Endothelial cell of umbilical vein (primary cell): ENCODE results near the gene ADORA2A.

Source experiments
- CTCF ChIP-seq, 2 donors: IDR thresholded peaks; 1 replicate in 1 of 2; 2 replicates in 1 of 2; pipeline ENCODE4 v1.5.1; 2011; ENCODE audit warnings: low read length in 2 of 2, mild to moderate bottlenecking in 2 of 2, moderate library complexity in 2 of 2, control low read depth in 1 of 2, inconsistent platforms in 1 of 2, low read depth in 1 of 2; ENCODE audit not compliant: insufficient read depth in 1 of 2; ENCODE audit errors: extremely low read depth in 1 of 2
- EZH2 ChIP-seq: IDR thresholded peaks from 2 replicates; pipeline ENCODE4 v1.6.1; 2012; ENCODE audit warnings: borderline replicate concordance, low read depth, mild to moderate bottlenecking, moderate library complexity, low read length, inconsistent platforms; ENCODE audit not compliant: severe bottlenecking
- MAX ChIP-seq: IDR thresholded peaks from 2 replicates; pipeline ENCODE4 v1.6.1; 2011; ENCODE audit not compliant: insufficient read depth, insufficient read length
- MYC ChIP-seq: IDR thresholded peaks from one replicate; pipeline ENCODE4 v1.6.1; 2011; ENCODE audit warnings: mild to moderate bottlenecking, low read depth, low read length
- POLR2A ChIP-seq: IDR thresholded peaks from 2 replicates; pipeline ENCODE4 v1.6.1; 2012; ENCODE audit warnings: low read depth, mild to moderate bottlenecking, control low read depth, low read length
- POLR2AphosphoS5 ChIP-seq: IDR thresholded peaks from 2 replicates; pipeline ENCODE4 v1.6.1; 2012; ENCODE audit warnings: low read depth, mild to moderate bottlenecking, control low read depth, low read length, moderate library complexity; ENCODE audit not compliant: insufficient read depth

DNA sequence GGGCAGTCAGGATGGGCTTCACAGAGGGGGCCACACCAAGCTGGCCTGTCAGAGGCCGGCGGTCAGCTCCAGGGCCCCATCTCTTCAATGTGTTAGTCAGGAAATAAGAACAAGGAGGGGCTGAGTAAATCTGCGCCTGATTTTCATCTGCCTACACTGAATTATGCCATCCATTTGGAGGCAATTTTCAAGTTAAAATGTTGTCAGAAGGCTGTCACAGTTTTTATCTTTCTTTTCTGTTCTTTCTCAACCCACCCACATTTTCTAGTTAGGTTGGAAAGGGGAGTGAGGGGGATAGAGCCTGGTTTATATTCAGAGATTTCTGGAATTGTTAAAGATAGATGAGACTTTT lies 18.8 kb downstream of the ADORA2A start:
- TF ChIP-seq CTCF (IDR thresholded peaks at IDR 0.05; ENCODE audit: extremely low read depth in 1 of 2, insufficient read depth in 1 of 2, low read depth in 1 of 2, low read length in 2 of 2) (no peak), POLR2A (no peak), POLR2AphosphoS5 (no peak), EZH2 (no peak), MYC (no peak), MAX (no peak)
